Activated CD8-positive, alpha-beta memory T cell treated with anti-CD3 and anti-CD28 coated beads, Interleukin-2, amount 10 ng/mL, durations not matched to agents 7 days and 5 days (primary cell): ENCODE results near the gene BHMT. TPM values are rescaled to one million over a fixed set of nuclear protein-coding genes. Genes with fewer than 3 reads are reported as not detected.
"Not testable (repeated sequence)": the region's sequence is repeated elsewhere in the genome, so short reads cannot be mapped to it uniquely, and the experiment has no call there.

ENCODE experiments used
- ATAC-seq: fragments of 150-1000 bp; cut with Tn5 transposase; one replicate; pipeline ENCODE4 v1.10.0; 2021; ENCODE audit warnings: moderate library complexity
- CTCF ChIA-PET: fragments of 350-600 bp; sonication (Branson Sonifier 250); formaldehyde crosslinking; loops from one replicate; lab custom pipeline; 2021; ENCODE audit warnings: antibody characterized with exemption; lab: Charles Lee
- DNase-seq: peaks from one replicate; pipeline ENCODE4 v3.0.0-alpha.2; 2020
- H3K27ac Mint-ChIP-seq: one replicate; pipeline ENCODE4 v1.8.0; 2021; ENCODE audit warnings: mild to moderate bottlenecking, mixed read lengths
- H3K27me3 Mint-ChIP-seq: one replicate; pipeline ENCODE4 v1.8.0; 2021; ENCODE audit warnings: mixed read lengths
- H3K36me3 Mint-ChIP-seq: one replicate; pipeline ENCODE4 v1.8.0; 2021; ENCODE audit warnings: mild to moderate bottlenecking, mixed read lengths
- H3K4me1 Mint-ChIP-seq: one replicate; pipeline ENCODE4 v1.8.0; 2021; ENCODE audit warnings: mixed read lengths
- H3K4me3 Mint-ChIP-seq: one replicate; pipeline ENCODE4 v1.8.0; 2021; ENCODE audit warnings: mild to moderate bottlenecking, moderate library complexity, mixed read lengths
- H3K9me3 Mint-ChIP-seq: one replicate; pipeline ENCODE4 v1.8.0; 2022; ENCODE audit warnings: low read depth, mixed read lengths
- total RNA-seq, 2 experiments: library from RNA; stranded (reverse); gene quantifications; one replicate each; pipeline ENCODE4 v1.2.3, GENCODE V29; 2021

BHMT gene
- total RNA-seq, 2 experiments from 2014 or later = not detected

DNA sequence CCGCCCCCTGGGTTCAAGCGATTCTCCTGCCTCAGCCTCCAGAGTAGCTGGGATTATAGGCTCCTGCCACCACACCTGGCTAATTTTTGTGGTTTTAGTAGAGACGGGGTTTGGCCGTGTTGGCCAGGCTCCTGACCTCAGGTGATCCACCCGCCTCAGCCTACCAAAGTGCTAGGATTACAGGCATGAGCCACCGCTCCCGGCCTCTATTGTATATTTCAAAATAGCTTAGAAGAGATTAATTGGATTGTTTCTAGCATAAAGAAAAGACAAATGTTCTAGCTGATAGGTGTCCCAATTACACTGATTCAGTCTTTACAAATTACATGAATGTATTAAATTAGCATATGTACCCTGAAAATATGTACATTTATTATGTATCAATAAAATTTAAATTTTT lies 50.0 kb downstream of the BHMT start:
- not testable (repeated sequence) for H3K4me1 Mint-ChIP-seq, H3K27me3 Mint-ChIP-seq, H3K36me3 Mint-ChIP-seq, H3K9me3 Mint-ChIP-seq, ATAC-seq, H3K4me3 Mint-ChIP-seq, DNase-seq, H3K27ac Mint-ChIP-seq
- CTCF ChIA-PET = interaction anchor here (1.0 kb wide), 1 partner anchor 114 kb away, joined by 6 read pairs; no protein-coding TSS in a partner anchor

DNA sequence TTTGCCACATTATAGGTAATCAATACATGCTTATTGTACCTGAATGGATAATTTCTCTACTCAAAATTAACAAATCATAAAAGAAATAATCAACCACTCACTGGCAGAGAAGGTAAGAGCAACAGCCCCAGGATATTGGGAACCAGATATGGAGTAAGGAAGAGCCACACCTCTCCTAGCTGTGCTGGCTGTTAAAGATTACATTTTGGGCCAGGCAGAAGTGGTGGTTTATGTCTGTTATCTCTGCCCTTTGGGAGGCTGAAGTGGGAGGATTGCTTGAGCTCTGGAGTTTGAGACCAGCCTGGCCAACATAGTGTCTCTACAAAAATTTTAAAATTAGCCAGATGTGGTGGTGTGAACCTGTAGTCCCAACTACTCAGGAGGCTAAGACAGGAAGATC lies 56.4 kb downstream of the BHMT start:
- Mint-ChIP-seq H3K4me1 (no peaks in the 10 kb centered on the region), H3K4me3 (no peak overlapping the region), H3K27me3 (no peaks in the 10 kb centered on the region), H3K36me3 (no peaks in the 10 kb centered on the region), H3K9me3 (peaks cover 2% of the 10 kb centered on the region), H3K27ac (no peak overlapping the region)
- no peak for DNase-seq
- CTCF ChIA-PET = no interaction called here
- no peak for ATAC-seq

DNA sequence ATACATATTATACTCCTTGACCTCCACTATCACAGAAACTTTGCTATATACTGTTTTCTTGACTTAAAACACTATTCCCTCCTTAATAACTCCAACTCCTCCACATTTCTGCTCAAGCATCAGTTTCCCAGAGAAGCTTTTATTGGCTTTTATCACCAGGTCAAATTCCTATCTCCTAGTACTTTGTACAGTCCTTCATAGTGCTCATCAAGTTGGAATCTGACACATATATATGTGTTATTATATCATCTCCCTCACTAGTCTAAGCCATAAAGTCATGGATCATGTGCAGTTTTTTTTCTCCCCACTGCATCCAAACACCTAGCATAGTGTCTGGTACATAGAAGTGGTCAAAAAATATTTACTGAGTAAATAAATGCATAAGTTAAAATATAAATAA lies 59.1 kb downstream of the BHMT start:
- no peak overlapping the region for H3K4me3 Mint-ChIP-seq
- ATAC-seq (no peak), DNase-seq (no peak)
- H3K9me3 Mint-ChIP-seq = peaks cover 2% of the 10 kb centered on the region
- CTCF ChIA-PET = no interaction called here
- no peak overlapping the region for H3K27ac Mint-ChIP-seq
- no peaks in the 10 kb centered on the region for H3K27me3 Mint-ChIP-seq
- no peaks in the 10 kb centered on the region for H3K4me1 Mint-ChIP-seq
- H3K36me3 Mint-ChIP-seq = no peaks in the 10 kb centered on the region

DNA sequence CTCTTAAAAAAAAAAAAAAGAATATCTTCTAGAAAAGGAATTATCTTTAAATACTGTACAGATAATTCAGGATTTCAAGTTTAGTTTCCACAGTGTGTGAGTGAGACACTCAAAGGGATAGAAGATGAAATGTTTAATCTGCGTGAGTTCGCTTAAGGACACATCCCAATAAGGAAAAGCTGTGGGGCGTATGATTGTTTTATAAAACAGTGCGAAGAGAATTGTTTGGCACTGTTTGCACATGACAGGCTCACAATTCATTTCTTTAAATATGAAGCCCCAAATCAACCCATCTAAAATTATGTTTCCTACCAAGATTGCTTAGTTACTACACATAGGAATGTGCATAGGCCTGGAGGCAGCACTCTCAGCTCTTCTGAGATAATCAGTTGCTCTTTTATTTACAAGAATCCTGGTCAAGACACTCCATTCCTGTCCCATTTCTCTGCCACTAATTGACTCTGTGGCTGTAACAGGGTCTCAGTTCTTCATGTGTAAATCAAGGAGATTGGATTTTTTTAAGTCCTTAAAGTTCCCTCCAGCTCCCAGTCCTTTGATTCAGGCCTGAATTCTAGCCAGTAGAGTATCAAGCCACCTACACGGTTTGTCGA lies 60.1 kb downstream of the BHMT start:
- CTCF ChIA-PET = no interaction called here
- Mint-ChIP-seq H3K9me3 (peaks cover 2% of the 10 kb centered on the region), H3K4me3 (no peak overlapping the region), H3K4me1 (no peaks in the 10 kb centered on the region), H3K27me3 (no peaks in the 10 kb centered on the region), H3K36me3 (no peaks in the 10 kb centered on the region), H3K27ac (no peak overlapping the region)
- no peak for ATAC-seq
- DNase-seq = no peak

DNA sequence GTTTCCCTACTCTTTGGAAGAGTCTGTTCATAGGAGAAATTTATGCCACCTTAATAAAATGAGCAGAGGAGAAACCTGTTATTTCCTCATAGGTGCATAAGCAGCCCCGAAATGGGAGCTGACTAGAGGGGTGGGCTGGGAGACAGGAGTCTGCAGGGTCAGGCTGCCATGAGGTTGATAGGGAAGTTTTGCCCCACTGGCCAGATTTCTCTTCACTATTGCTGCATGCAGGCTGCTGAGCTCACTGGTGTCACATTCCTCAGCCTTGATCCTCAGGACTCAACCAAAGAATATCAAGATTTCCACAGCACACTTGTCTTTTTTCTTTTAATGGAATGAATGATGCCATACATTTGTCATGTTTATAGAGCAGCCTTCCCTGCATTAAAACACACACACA lies 60.7 kb downstream of the BHMT start:
- no peak for ATAC-seq
- Mint-ChIP-seq H3K4me1 (no peaks in the 10 kb centered on the region), H3K4me3 (no peak overlapping the region), H3K27ac (no peak overlapping the region), H3K9me3 (no peaks in the 10 kb centered on the region), H3K27me3 (no peaks in the 10 kb centered on the region), H3K36me3 (no peaks in the 10 kb centered on the region)
- CTCF ChIA-PET = no interaction called here
- DNase-seq = no peak

DNA sequence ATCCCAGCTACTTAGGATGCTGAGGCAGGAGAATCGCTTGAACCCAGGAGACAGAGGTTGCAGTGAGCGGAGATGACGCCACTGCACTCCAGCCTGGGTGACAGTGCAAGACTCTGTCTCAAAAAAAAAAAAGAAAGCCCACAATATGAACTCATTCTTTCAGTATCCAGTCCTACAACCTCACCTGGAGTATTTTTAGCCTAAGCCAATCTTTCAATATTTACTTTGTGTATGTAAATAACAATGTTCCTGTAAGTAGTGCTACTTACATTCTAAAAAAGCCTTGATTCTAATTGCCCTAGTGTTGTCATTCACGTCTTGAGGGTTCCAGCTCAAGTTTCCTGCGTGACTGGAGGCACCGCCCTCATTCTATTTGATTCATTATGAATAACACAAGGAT lies 62.0 kb downstream of the BHMT start:
- no peak for DNase-seq
- Mint-ChIP-seq H3K27me3 (no peaks in the 10 kb centered on the region), H3K36me3 (no peaks in the 10 kb centered on the region), H3K9me3 (no peaks in the 10 kb centered on the region), H3K4me1 (no peaks in the 10 kb centered on the region), H3K27ac (no peak overlapping the region), H3K4me3 (no peak overlapping the region)
- ATAC-seq = no peak
- CTCF ChIA-PET = no interaction called here

DNA sequence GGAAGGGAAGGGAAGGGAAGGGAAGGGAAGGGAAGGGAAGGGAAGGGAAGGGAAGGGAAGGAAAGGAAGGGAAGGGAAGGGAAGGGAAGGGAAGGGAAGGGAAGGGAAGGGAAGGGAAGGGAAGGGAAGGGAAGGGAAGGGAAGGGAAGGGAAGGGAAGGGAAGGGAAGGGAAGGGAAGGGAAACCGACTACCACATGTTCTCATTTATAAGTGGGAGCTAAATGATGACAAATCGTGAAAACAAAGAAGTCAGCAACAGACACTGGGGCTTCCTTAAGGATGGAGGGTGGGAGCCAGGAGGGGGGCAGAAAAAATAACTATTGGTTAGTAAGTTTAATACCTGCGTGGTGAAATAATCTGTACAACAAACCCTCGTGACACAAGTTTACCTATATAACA lies 68.8 kb downstream of the BHMT start:
- ATAC-seq, H3K4me3 Mint-ChIP-seq: not testable (repeated sequence)
- CTCF ChIA-PET = interaction anchor here (0.6 kb wide), 1 partner anchor 115 kb away, joined by 3 read pairs; no protein-coding TSS in a partner anchor

DNA sequence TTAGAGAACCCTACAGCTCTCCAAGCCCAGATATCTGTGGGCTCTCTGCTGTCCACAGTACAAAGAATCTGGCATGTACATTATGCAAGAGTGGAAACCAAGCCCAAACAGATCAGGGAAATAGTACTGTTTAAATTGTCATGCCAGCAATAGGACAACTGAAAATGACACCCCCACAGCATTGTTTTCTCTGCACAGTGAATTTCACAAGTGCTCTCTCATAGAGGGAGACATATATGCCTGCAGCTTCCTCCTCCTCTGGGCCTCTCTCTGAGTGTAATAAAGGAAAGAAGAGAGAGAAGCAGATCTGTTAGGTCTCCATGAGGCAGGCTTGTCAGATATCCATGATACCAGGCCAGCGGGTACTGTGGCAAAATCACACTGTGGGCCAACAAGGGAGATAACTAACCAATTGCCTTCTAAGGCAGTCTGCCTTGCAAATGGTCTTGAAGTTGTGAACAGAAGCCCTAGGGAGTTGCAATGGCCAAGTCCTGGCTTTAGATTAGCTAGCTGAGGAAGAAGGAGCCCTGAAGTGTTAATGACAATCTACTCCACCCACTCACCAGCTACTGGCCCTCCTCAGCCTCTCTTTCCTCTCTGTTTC lies 69.9 kb downstream of the BHMT start:
- Mint-ChIP-seq H3K36me3 (no peaks in the 10 kb centered on the region), H3K27ac (no peak overlapping the region), H3K9me3 (no peaks in the 10 kb centered on the region), H3K27me3 (peaks cover 6% of the 10 kb centered on the region), H3K4me1 (peaks cover 2% of the 10 kb centered on the region), H3K4me3 (no peak overlapping the region)
- CTCF ChIA-PET = no interaction called here
- DNase-seq (no peak), ATAC-seq (no peak)

More for the DNA sequence above, 68.8 kb downstream of the BHMT start:
- not testable (repeated sequence) for H3K9me3 Mint-ChIP-seq, H3K36me3 Mint-ChIP-seq, DNase-seq, H3K4me1 Mint-ChIP-seq, H3K27me3 Mint-ChIP-seq, H3K27ac Mint-ChIP-seq

Other genes starting within 250 kb of the BHMT start
- gene ARSB, start 126.5 kb upstream of the BHMT start, total RNA-seq = 10 to 100 TPM; 12.3 to 13.0 TPM
- gene DMGDH, start 42.1 kb upstream of the BHMT start, total RNA-seq = under 1 TPM; 0.33 to 0.70 TPM
- gene BHMT2, start 42.0 kb upstream of the BHMT start, total RNA-seq = not detected
- gene JMY, start 124.3 kb downstream of the BHMT start, total RNA-seq = 1 to 10 TPM; 5.1 to 6.1 TPM